Measurements from ENCODE around the gene TRAK2. TPM values are rescaled to one million over a fixed set of nuclear protein-coding genes. Genes with fewer than 3 reads are reported as not detected.

TRAK2 gene
- total RNA-seq, 1 experiment from 2014 or later: 11.5 TPM

DNA sequence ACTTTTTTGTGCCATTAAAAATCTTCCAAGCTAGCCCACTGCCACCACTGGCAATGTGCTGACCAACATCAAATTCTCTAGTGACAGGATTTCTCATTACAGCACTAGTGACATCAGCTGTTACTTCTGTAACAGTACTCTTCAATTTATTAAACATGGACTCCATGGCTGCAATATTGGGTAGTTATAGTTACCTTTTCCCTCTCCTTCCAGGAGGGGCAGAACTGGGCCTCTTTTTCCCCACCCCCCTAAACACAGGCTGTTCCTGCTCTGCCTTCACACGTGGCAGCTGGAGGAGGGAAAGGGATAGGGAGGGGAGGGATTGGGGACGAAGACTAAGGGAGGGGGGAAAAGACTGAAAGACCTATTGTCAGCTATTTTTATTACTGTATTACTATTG lies 38.1 kb downstream of the TRAK2 start:
- Mint-ChIP-seq H3K36me3 (ENCODE audit: insufficient read depth, unreplicated experiment) (peaks cover 19% of the 10 kb centered on the region), H3K4me3 (ENCODE audit: unreplicated experiment) (no peak overlapping the region), H3K4me1 (ENCODE audit: insufficient read depth, unreplicated experiment) (peaks cover 10% of the 10 kb centered on the region), H3K27me3 (ENCODE audit: insufficient read depth, unreplicated experiment) (no peaks in the 10 kb centered on the region), H3K9me3 (ENCODE audit: unreplicated experiment) (no peaks in the 10 kb centered on the region), H3K27ac (ENCODE audit: low read depth, unreplicated experiment) (no peak overlapping the region)
- ChIA-PET CTCF (interaction anchor here (1.9 kb wide), 1 partner anchor 180 kb away, joined by 10 read pairs; no protein-coding TSS in a partner anchor), POLR2A (no interaction called here)
- no peak for DNase-seq (ENCODE audit: unreplicated experiment)
- intact Hi-C loops (cut with micrococcal nuclease): no loop called here
- no TSS peak for BruUV-seq (replicated peaks)
- TF ChIP-seq CTCF (IDR thresholded peaks at IDR 0.05; ENCODE audit: unreplicated experiment): no peak

GRCh38 chr2:201411421-201411820 lies 39.8 kb downstream of the TRAK2 start:
- no peak for DNase-seq (ENCODE audit: unreplicated experiment)
- Mint-ChIP-seq H3K27ac (ENCODE audit: low read depth, unreplicated experiment) (no peak overlapping the region), H3K9me3 (ENCODE audit: unreplicated experiment) (no peaks in the 10 kb centered on the region), H3K36me3 (ENCODE audit: insufficient read depth, unreplicated experiment) (peaks cover 9% of the 10 kb centered on the region), H3K4me1 (ENCODE audit: insufficient read depth, unreplicated experiment) (peaks cover 10% of the 10 kb centered on the region), H3K4me3 (ENCODE audit: unreplicated experiment) (no peak overlapping the region), H3K27me3 (ENCODE audit: insufficient read depth, unreplicated experiment) (no peaks in the 10 kb centered on the region)
- ChIA-PET CTCF (no interaction called here), POLR2A (interaction anchor here (2.1 kb wide), 1 partner anchor 41 kb away, joined by 5 read pairs; the partner anchor contains the start of gene STRADB)
- BruUV-seq (replicated peaks): no TSS peak
- intact Hi-C loops (cut with micrococcal nuclease): no loop called here
- no peak for TF ChIP-seq CTCF (IDR thresholded peaks at IDR 0.05; ENCODE audit: unreplicated experiment)

GRCh38 chr2:201408931-201409330 lies 42.3 kb downstream of the TRAK2 start:
- intact Hi-C loops (cut with micrococcal nuclease): no loop called here
- no peak for TF ChIP-seq CTCF (IDR thresholded peaks at IDR 0.05; ENCODE audit: unreplicated experiment)
- DNase-seq (ENCODE audit: unreplicated experiment): no peak
- Mint-ChIP-seq H3K36me3 (ENCODE audit: insufficient read depth, unreplicated experiment) (peaks cover 9% of the 10 kb centered on the region), H3K4me1 (ENCODE audit: insufficient read depth, unreplicated experiment) (peaks cover 19% of the 10 kb centered on the region), H3K9me3 (ENCODE audit: unreplicated experiment) (no peaks in the 10 kb centered on the region), H3K4me3 (ENCODE audit: unreplicated experiment) (no peak overlapping the region), H3K27me3 (ENCODE audit: insufficient read depth, unreplicated experiment) (no peaks in the 10 kb centered on the region), H3K27ac (ENCODE audit: low read depth, unreplicated experiment) (no peak overlapping the region)
- BruUV-seq (replicated peaks): no TSS peak
- ChIA-PET POLR2A (interaction anchor here (0.6 to 1.1 kb wide), 2 partner anchors 42 to 148 kb away, joined by 3 read pairs; partner anchors contain the start of genes CASP8, STRADB and TRAK2), CTCF (no interaction called here)

- H3K36me3 Mint-ChIP-seq (ENCODE audit: insufficient read depth, unreplicated experiment): peaks cover 4% of the 10 kb centered on the region
- peaks cover 29% of the 10 kb centered on the region for H3K4me1 Mint-ChIP-seq (ENCODE audit: insufficient read depth, unreplicated experiment)
- intact Hi-C loops (cut with micrococcal nuclease): no loop called here
- BruUV-seq (replicated peaks): no TSS peak
- CTCF ChIA-PET: interaction anchor here (1.0 kb wide), 1 partner anchor 9 kb away, joined by 4 read pairs; no protein-coding TSS in a partner anchor
- H3K9me3 Mint-ChIP-seq (ENCODE audit: unreplicated experiment): no peaks in the 10 kb centered on the region
- DNase-seq (ENCODE audit: unreplicated experiment): no peak
- POLR2A ChIA-PET: no interaction called here
- no peak overlapping the region for H3K27ac Mint-ChIP-seq (ENCODE audit: low read depth, unreplicated experiment)
- H3K27me3 Mint-ChIP-seq (ENCODE audit: insufficient read depth, unreplicated experiment): no peaks in the 10 kb centered on the region
- no peak overlapping the region for H3K4me3 Mint-ChIP-seq (ENCODE audit: unreplicated experiment)
- no peak for TF ChIP-seq CTCF (IDR thresholded peaks at IDR 0.05; ENCODE audit: unreplicated experiment)
Observed at GRCh38 chr2:201407265-201407664, 44.0 kb downstream of the TRAK2 start.
